ENCODE measurements around the gene SAMHD1. TPM values are rescaled to one million over a fixed set of nuclear protein-coding genes. Genes with fewer than 3 reads are reported as not detected.
"Not testable (repeated sequence)": the region's sequence is repeated elsewhere in the genome, so short reads cannot be mapped to it uniquely, and the experiment has no call there.

The SAMHD1 gene
- total RNA-seq, 1 experiment from 2014 or later, result 12.9 TPM

DNA sequence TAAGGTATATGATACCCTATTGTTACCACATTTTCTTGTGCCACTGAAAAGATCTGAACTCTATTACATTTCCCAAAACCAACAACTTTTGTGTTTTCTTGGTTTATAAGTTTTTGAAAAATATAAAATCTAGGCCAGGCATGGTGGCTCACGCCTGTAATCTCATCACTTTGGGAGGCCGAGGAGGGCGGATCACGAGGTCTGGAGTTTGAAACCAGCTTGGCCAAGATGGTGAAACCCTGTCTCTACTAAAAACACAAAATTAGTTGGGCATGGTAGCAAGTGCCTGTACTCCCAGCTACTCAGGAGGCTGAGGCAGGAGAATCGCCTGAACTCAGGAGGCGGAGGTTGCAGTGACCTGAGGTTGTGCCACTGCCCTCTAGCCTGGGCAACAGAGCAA is 34.3 kb downstream of the SAMHD1 start:
- no peak for DNase-seq (ENCODE audit: low read depth)

DNA sequence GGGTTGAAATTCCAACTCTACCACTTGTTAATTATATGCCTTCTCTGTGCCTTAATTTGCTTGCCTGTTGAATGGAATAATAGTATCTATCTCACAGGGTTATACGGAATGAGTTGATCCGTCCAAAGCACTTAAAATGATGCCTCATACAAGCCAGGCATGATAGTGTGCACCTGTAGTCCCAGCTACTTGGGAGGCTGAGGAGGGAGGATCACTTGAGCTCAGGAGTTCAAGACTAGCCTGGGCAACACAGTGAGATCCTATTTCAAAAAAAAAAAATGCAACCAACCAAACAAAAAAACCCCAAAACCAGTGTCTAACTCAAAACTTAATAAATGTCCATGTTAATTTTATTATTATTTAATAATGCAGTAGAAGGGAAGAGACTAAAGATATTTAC is 35.3 kb downstream of the SAMHD1 start:
- DNase-seq (ENCODE audit: low read depth), result no peak

DNA sequence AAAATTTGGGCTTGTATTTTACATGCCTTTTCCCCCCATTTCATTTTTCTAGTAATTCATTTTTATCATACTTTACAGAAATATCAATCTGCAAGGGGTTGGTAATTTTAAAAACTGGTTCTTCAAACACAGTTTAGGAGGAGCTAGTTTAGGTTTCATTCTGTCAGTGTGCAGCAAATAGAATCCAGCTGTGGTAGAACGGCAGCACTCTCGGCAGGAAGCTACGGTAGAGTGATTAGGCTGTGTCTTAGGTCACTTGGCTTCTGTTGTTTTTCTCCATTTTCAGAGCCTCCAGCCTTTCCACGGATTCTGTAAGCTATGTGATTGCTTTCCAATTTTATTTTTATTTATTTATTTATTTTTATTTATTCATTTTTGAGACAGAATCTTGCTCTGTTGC is 42.9 kb downstream of the SAMHD1 start:
- DNase-seq (ENCODE audit: low read depth), result no peak

DNA sequence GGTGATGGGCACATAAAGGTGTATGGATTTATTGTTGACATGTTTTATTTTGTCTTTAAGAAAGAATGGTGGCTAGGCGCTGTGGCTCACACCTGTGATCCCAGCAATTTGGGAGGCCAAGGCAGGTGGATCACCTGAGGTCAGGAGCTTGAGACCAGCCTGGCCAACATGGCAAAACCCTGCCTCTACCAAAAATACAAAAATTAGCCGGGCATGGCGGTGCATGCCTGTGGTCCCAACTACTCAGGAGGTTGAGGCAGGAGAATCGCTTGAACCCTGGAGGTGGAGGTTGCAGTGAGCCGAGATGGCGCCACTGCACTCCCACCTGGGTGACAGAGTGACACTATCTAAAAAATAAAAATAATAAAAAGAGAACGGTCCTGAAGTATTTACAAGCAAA is 45.4 kb downstream of the SAMHD1 start:
- DNase-seq (ENCODE audit: low read depth), result not testable (repeated sequence)

DNA sequence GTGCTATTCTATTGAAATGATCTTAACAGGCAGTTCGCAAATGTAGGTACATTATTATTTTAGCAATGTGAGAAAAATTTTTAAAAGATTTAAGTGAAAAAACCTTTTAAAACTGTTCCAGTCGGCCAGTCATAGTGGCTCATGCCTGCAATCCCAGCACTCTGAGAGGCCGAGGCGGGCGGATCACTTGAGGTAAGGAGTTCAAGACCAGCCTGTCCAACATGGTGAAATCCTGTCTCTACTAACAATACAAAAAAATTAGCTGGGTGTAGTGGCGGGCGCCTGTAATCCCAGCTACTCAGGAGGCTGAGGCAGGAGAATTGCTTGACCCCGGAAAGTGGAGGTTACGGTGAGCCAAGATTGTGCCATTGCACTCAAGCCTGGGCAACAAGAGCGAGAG is 45.9 kb downstream of the SAMHD1 start:
- DNase-seq (ENCODE audit: low read depth), result not testable (repeated sequence)

DNA sequence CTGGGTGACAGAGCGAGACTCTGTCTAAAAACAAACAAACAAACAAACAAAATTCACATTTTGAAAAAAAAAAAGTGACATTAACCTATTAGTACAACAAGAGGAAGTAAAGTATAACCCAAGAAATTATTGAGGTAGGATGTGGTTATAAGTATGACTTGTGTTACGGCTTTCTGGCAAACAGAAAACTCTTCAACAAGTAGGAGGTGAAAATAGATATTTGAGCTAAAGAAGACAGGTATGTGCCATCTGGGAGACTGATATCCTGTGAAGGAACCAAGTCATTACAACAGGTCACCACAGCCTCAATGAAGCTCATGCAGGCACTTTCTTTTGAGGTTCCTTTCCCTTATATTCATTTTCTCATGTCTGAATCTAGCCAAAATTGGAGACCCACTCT is 46.8 kb downstream of the SAMHD1 start:
- no peak for DNase-seq (ENCODE audit: low read depth)

DNA sequence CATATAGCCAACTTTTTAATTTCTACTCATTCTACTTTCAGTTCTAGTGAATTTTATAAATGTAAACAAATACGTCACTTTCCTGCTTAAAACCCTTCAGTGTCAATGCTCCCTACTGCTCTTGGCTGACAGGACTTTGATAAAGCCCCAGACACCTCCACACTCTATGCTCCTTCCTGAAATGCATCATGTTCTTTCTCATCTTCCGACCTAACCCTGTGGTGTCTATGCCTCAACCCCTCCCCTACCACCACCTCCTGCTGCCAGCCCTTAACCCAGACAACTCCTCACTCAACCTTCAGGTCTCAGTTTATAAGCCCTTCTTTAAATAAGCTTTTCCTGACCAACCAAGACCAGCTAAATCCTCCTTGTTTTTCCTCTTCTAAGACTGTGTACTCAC is 56.5 kb downstream of the SAMHD1 start:
- DNase-seq (ENCODE audit: low read depth), result no peak

DNA sequence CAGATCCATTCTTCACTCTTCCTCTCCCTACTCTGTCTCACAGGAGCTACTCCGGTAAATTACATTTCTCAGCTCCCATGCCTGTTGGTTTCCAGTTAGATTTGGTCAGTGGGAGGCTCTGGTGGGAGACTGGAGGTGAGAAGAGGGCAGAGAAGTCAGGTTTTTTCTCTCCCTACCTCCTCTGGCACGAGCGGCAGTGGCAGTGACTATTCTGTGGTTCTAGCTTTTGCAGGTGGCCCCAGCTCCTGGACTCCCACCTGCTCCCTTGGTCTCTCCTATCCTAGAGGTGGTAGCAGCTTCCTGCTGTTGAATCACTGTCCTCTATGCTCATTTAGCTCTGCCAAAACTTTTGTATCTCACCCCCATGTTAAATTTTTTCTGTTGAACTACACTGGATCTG is 57.7 kb downstream of the SAMHD1 start:
- DNase-seq (ENCODE audit: low read depth), result no peak

DNA sequence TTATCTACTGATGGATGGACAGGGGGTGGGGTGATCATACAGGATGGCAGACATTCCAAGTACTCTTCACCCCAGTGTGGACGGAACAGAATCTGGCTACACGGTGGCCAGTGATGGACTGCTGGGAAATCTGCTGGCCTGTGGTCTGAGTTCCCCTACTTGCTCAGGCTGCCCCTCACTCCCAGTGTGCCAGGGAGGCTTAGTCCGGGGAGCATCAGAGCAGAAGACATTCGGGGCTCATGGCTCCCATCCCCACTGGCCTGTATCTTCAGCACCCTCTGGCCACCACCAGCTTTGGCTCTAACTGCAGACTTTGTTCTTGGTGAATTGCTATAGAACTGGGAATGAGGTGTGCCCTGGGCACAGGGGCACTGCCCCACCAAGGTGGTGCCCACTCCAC is 60.3 kb downstream of the SAMHD1 start:
- no peak for DNase-seq (ENCODE audit: low read depth)

DNA sequence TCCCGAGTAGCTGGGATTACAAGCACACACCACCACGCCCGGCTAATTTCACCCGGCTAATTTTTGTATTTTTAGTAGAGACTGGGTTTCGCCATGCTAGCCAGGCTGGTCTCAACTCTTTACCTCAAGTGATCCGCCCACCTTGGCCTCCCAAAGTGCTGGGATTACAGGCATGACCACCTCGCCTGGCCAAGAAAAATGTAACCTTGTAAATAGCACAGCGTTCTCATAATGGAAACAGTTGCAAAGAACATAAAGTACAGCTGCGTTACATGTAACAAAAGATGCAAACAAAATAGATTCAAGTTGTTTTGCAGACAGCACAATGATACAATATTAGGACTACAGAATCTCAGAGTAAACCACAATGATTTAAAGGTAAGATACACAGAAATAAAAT is 60.9 kb downstream of the SAMHD1 start:
- DNase-seq (ENCODE audit: low read depth), result no peak

DNA sequence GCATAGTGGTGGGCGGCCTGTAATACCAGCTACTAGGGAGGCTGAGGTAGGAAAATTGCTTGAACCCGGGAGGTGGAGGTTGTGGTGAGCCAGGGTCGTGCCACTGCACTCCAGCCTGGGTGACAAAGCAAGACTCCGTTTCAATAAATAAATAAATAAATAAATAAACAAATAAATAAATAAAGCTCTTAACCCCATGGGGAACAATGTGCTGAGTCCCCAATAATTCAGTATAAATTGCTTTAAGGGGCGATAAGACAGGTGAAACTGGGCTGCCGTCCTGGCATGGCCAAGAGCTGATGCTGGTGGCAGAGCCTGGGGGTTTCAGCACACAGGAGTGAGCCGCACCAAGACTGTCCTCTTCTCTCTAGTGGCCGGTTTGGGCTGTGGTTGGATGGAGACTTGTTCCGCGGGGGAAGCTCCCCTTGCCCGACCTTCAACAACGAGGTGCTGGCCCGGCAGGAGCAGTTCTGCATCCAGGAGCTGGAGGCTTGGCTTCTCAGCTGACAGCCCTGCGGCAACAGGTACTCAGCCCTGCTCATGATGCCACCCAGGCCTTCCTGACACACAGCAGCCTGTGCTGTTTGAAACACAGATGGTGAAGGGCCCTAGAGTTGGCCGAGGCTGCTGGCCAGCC is 62.5 kb downstream of the SAMHD1 start:
- no peak for DNase-seq (ENCODE audit: low read depth)

DNA sequence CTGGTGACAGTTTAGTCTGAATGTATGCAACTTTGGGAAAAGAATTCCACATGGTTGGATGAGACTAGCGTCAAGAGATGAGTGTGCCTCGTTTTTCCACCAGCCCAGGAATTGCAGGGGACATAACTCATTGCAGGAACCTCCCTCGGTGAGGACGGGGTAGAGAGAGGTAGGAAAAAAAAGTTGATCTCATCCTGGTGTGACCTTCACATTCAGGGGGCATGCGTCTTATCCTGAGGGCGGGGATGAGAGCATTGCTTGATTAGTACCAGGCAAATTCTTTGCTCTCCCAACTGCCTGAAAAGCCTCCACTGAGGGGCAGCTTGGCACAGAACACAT is 63.8 kb downstream of the SAMHD1 start:
- DNase-seq (ENCODE audit: low read depth), result no peak

DNA sequence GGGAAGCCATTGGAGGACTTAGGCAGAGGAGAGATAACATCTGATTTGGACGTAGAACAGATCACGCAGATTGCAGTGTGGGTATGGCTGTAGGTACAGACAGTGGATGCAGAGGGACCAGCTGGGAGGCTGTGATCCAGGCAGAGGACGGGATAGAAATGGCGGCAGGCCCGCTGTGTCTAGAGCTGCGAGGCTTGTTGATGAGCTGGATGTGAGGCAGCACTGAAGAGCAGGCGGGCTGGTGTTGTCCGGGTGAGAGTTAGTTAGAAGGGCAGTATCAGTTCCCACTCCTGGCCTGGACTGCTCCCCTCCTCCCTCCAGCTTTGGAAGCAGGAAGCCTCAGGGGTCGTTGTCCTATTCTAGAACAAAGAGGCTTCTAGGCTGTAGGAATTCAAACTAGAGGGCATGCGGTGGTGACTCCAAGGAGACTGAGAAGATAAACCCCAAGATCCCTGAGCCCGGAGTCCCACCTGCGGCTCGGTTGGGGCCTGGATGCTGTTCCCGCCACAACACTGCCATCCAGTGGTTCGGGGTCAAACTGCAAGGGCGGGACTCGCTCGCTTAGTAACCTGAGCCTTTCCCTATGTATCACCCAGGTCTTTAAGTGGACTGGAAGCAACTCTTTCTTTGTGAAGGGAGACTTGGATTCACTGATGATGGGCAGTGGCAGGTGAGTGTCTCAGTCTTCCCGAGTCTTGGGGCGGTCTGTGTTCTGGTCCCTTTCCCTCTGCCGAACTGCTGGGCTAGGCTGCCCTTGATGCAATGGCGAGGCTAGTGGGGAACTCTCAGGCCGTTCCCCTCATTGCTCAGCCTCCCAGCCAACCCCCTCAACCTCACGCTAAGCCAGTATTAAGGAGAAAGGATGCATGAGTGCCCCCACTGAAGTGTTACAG is 64.4 kb downstream of the SAMHD1 start:
- peak; percentile 87 for DNase-seq (ENCODE audit: low read depth)

DNA sequence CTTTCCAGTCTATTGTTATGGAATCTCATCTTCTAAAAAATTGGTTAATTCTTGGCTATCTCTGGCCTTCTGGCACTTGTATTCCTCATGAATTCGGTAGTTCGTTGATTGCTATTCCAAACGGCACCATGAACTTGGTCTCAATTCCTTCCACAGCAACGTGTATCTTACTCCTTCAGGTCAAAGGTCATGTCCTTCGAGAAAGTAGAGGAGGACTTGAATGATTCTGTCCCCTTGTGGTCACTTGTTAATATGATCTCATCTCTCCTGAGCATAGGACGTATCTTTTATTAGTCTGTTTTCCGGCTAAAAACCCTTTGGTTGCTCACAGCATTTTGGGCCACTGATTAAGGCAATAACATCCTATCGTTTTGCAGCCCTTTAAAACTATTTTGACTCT is 66.2 kb downstream of the SAMHD1 start:
- DNase-seq (ENCODE audit: low read depth), result no peak

DNA sequence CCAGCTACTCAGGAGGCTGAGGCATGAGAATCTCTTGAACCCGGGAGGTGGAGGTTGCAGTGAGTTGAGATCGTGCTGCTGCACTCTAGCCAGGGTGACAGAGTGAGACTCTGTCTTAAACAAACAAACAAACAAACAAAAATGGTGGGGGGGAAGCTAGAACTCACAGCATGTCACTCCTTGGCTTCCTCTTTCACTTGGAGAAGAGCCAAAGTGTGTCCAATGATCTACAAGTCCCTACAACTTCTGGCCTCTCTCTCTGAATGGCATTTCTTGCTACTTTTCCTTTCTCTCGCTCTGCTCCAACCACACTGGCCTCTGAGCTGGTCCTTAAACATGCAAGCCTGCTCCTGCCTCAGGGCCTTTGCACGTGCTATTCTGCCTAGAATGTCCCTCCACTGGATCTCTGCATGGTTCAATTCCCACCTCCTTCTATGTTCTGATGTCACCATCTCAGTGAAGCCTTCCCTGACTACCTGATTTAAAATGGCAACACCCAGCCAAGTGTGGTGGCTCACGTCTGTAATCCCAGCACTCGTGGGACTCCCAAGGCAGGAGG is 67.5 kb downstream of the SAMHD1 start:
- DNase-seq (ENCODE audit: low read depth), result no peak

DNA sequence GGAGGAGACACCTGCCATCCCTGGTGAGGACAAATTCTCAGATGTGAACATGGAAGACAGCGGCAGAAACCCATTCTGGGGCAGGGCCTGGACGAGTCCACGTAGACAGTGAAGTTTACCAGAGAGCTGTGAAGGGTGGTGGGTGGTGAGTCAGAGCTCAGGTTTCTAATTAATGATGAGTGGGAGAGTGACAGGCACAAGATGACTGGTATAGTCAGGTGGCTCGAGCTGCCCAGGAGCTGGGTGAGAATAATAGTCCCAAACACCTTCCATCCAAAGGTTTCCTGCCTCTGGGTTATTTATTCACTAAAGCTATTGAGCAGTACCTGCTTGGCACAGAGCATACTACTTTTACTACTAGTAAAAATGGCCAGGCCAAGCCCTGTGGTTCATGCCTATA is 69.6 kb downstream of the SAMHD1 start:
- DNase-seq (ENCODE audit: low read depth), result peak; percentile 61

DNA sequence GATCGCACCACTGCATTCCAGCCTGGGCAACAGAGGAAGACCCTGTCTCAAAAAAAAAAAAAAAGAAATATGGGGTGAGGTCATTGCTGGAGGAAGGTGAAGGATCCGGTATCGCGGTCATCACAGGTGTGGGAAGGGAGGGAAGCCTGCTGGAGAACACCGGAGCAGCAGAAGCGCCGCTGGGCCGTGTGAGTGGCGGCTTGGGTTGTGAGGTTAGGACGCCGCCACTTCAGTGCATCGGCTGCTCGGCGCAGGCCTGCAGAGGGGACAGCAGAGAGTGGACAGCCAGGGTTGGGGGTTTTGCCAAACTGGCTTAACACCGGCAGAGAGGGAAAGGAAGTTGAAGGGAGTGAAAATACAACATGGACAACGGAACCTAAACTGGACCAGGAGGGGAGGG is 70.2 kb downstream of the SAMHD1 start:
- no peak for DNase-seq (ENCODE audit: low read depth)

DNA sequence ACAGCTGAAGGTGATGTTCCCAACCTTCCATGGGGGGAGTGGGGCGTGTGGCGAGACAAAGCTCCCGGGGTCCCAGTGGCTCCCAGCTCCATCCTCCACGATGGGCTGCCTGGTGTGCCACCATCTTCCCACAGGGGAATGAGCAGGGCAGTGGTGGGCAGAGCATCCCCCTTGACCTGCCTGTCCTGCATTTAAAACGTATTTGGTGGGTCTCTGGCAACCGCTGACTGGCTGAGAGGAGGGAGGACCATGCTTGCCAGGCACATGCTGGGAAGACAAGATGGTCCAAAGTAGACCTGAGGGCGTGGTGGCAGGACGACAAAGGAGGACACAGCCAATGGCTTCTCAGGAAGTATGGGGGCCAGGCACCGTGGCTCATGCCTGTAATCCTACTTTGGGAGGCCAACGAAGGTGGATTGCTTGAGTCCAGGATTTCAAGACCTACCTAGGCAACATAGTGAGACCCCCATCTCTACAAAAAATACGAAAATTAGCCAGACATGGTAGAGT is 70.7 kb downstream of the SAMHD1 start:
- DNase-seq (ENCODE audit: low read depth), result no peak

DNA sequence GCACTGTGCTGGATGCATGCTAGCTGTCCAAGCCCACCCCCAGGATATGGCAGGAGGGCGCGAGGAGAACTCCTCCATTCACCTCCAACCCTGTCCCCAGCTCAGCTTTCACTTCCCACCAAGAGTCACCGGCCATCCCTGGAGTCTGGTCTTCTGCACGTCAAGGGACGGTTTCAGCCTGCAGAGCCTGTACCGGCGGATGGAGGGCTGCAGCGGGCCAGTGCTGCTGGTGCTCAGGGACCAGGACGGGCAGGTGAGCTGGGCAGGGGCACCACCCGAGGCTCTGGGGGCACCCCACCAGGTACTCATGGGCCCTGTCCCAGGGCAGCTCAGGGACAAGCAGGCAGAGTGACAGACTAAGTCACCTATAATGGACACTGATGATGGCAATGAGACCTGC is 72.6 kb downstream of the SAMHD1 start:
- no peak for DNase-seq (ENCODE audit: low read depth)

DNA sequence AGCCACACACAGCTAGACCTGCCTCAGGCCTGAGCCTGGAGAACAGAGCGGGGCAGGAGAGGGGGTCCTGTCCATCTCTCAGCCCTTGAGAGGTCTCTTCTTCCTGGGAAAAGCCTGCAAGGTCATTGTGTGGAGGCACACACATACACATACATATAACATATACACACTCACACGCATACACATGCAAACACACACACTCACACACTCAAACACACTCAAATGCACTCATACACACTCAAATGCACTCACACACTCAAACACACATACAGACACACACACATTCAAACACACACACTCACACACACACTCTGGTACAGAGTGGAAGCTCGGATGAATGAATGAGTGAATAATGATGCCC is 75.1 kb downstream of the SAMHD1 start:
- DNase-seq (ENCODE audit: low read depth), result no peak

DNA sequence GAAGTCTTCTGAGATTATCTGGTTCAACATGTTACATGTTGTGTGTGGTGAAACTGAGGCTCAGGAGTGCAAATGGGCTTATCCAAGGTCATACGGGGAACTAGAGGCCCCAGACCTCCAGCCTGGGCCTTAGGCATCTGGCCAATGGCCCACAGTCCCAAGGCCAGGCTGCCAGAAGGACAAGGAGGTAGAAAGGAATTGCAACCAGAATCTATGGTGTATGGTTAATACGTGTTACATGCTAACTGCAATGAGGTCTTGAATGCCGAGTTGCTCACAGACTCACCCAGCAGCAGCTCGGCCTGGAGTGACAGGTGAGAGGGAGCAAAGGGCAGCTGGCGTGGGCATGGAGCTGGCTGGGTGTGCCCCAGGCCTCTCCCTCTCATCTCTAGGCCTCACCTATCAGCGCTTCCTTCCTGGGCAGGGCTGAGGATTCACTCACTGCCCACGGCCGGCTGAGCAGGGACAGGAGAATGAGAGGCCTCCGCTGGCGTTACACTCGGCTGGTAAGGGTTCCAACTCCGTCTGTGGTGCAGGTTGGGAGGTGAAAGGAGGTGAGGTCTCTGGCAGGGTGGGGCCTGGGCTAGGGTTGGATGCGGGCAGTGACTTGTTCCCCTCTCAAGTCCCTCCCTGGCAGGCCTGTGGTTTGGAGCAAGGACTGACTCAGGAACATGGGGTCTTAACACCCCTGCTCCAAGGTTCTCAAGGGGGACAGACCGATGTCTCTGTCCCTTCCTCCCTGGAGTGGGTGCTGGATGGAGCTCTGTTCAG is 75.6 kb downstream of the SAMHD1 start, which contains the start of gene TLDC2:
Gene TLDC2, plus strand, starts transcription at position 437 of the 771 bp plus-strand sequence. Its CDS starts 37 bp downstream, at position 474.
- DNase-seq (ENCODE audit: low read depth), result no peak

DNA sequence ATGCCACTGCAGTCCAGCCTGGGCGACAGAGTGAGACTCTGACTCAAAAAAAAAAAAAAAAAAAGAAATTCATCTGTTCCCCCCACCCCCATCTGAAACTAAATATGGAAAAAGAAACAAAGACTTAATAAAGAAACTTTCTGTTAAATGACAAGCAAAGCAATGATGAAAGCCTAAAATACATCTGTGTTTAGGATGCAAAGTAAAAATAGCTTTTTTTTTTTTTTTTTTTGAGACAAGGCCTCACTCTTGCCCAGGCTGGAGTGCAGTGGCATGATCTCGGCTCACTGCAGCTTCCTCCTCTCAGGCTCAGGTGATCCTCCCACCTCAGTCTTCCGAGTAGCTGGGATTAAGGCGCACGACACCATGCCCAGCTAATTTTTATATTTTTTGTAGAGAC is 76.4 kb downstream of the SAMHD1 start:
- not testable (repeated sequence) for DNase-seq (ENCODE audit: low read depth)
